Astrocyte (in vitro differentiated cells and primary cell): ENCODE data around the gene APBB2.

Source experiments
- EZH2 ChIP-seq: IDR thresholded peaks from 2 replicates; pipeline ENCODE4 v1.6.1; 2012; ENCODE audit warnings: mild to moderate bottlenecking, low read length, inconsistent platforms; ENCODE audit not compliant: insufficient read depth
- TF ChIP-seq, protein P1 (sequence below): IDR thresholded peaks from 2 replicates; pipeline ENCODE4 v1.5.1; 2011; ENCODE audit warnings: low read depth, mild to moderate bottlenecking, inconsistent platforms, low read length, moderate library complexity; ENCODE audit not compliant: insufficient read depth

DNA sequence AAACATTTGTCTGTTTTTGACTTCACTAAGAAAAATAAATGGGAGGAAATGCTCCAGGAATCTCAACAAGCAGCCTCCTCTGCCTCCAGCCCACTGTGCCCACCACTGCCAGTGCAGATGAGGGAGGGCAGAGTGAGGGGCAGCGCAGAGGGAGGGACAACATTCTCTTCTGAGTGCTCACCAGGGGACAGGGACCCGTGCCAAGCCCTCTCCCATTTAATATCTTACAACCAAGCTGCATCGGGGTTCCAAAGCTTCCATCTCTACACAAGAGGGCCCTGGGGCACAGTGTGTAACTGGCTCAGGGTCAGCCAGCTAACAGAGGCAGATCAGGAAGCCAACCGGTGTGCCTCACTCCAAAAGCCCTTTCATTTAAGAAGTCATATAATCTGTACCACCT lies 344.2 kb downstream of the APBB2 start:
- TF ChIP-seq, protein P1, sequence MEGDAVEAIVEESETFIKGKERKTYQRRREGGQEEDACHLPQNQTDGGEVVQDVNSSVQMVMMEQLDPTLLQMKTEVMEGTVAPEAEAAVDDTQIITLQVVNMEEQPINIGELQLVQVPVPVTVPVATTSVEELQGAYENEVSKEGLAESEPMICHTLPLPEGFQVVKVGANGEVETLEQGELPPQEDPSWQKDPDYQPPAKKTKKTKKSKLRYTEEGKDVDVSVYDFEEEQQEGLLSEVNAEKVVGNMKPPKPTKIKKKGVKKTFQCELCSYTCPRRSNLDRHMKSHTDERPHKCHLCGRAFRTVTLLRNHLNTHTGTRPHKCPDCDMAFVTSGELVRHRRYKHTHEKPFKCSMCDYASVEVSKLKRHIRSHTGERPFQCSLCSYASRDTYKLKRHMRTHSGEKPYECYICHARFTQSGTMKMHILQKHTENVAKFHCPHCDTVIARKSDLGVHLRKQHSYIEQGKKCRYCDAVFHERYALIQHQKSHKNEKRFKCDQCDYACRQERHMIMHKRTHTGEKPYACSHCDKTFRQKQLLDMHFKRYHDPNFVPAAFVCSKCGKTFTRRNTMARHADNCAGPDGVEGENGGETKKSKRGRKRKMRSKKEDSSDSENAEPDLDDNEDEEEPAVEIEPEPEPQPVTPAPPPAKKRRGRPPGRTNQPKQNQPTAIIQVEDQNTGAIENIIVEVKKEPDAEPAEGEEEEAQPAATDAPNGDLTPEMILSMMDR = no peak
- TF ChIP-seq EZH2 = no peak
